GM20431 (cell line): ENCODE results near the gene SBF2.
"Not testable (repeated sequence)": the region's sequence is repeated elsewhere in the genome, so short reads cannot be mapped to it uniquely, and the experiment has no call there.

Experiments used
- in situ Hi-C: fragments of 300-500 bp; cut with MseI, MboI; formaldehyde crosslinking; loops from one replicate; pipeline ENCODE4 v1.15.0; 2020; ENCODE audit warnings: low sequenced_read_pairs; ENCODE audit not compliant: unreplicated experiment

Gene SBF2

DNA sequence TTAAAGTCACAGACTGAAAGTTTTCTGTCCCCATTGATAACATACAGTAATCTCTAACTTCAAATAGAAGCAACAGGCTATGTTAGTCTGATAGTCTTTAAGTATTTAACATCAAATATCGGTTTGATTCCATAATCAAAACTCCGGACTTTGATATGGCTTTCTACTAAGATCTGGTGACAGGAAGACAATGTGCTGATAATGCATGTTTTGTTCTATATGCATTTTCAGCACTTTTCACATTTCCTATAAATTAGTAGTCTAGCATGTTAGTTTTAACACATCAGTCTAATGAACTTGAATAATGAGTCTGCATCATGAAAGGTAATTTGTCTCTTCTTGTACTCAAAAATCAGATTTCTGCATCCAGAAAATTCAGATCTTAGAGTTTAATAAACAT, 252.7 kb downstream of the SBF2 start:
- in situ Hi-C loops: no loop called here

DNA sequence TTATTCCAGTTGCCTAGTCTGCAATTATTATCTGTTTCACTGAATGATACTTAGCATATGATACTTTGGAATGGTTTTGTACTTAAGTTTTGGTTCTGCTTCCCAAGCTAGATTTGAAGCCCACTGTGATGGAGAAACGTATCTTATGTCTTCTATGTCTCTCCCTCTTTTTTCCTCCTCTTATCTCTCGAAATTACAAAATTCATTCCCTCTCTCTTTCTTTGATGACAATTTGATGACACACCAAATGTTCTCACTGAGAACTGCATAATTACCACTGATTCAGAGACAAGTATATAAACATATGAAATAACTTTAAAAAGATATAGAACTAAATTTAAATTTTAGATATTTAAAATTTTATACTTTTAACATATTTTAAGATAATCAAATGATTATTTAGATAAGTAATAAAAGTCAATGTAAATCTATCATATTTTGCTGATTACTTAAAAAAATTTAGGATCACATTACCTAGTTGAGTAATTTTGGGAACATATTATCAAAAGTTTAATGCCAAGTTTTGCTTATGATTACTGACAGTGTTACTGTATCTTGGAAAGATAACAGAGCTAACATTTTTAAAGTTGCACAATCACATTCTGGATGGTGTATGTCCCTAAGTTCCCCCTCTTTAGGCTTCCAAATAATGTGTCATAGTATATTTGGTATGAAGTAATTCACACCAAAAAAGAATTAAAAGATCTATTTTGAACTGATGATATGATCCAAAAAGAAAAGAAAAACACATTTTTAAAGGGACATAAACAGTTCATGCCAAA, 255.3 kb downstream of the SBF2 start:
- in situ Hi-C loops: no loop called here

DNA sequence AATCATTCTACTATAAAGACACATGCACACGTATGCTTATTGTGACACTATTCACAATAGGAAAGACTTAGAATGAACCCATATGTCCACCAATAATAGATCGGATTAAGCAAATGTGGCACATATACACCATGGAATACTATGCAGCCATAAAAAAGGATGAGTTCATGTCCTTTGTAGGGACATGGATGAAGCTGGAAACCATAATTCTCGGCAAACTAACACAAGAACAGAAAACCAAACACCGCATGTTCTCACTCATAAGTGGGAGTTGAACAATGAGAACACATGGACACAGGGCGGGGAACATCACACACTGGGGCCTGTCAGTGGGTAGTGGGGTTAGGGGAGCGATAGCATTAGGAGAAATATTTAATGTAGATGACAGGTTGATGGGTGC, 258.1 kb downstream of the SBF2 start:
- in situ Hi-C loops: not testable (repeated sequence)

DNA sequence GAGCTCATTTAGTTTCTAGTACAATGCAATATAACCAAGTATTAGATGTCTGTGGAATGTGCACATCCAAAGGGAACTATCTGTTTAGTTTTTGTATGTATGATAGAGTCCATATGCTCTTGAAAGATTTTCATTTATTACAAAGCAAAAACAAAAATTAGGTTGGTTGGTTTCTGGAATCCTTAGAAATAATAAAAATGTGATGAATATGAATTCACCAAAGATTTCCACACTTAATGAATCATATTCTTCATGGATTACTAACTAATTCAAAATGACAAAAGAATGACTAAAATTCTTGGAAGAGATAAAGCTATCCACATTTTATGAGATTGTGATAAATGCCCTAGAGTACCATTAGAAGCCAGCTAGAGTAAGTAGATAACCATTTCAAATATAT, 261.1 kb downstream of the SBF2 start:
- in situ Hi-C loops: no loop called here

DNA sequence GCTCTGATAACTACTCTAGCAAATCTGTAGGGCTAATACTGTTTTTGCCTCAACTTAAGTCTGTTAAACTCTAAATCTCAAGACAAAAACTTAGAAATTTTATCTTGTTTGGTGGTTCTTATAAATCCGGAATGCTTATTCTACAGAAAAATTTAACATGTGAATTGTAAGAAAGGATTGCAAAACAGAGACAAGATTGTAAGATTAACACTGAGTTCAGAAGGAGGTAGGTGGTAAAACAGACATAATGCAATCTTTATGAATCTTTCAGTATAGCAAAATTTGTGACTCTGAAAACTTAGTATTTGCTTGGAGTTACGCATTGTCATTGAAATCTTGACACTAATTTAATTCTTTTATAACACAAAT, 263.9 kb downstream of the SBF2 start:
- in situ Hi-C loops: no loop called here

DNA sequence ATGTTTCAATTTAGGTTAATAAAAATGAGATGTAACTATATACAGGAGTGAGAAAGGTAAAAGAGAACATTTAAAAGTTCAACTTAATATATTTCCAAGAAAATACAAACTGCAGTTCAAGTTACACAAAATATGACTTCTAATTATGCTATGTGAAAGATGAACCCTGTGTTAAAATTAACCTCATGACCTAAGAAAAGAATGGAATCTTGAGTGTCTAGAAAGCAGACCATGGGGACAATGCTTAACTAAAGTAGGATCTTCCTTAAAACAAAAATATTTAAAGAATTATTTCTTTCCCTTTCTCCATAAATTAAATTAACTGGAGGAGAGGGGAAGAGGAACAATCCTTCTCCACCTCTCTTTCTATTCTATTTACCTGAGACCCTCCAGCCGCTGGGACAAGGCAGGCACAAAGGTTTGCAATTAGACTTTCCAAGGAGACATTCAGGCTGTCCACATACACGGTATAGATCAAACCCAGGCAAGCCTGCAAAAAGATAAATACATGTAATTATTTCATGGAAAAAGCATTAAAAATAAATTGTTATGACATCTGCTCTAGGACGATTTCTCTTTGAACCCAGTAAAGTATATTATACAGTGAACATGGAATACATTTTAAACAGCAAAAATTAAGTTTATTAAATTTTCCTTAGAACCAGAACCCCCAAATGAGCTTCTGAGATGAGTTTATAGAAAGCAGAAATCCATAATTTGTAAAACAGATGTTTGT, 264.5 kb downstream of the SBF2 start:
- in situ Hi-C loops: no loop called here

DNA sequence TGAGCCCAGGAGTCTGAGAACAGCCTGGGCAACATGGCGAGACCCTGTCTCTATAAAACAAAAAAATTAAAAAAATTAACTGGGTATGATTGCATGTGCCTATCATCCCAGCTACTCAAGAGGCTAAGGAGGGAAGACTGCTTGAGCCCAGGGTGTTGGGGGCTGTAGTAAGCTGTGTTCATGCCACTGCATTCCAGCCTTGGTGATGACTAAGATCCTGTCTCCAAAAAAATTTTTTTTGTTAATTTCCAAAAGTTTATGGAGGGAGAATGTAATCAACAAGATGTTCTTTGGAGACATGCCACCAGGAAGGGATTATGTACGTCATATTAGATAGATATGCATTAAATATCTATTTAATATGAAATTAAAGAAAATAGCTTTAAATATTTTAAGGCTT, 267.5 kb downstream of the SBF2 start:
- in situ Hi-C loops: no loop called here

DNA sequence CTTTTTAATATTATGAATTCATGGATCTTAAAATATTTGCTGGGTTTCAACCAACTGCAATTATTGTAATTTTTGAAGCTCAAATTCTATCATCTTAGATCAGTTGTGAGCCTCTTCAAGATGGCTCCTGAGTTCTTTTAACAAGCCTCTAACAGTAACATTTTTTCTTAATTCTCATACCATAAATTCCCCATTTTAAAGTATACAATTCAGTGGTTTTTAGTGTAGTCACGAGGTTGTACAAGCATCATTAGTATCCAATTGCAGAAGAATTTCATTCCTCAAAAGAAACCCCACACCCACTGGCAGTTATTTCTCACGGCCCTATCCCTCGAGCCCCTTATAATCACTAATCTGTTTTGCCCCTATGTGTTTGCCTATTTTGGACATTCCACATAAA, 270.8 kb downstream of the SBF2 start:
- in situ Hi-C loops: no loop called here

DNA sequence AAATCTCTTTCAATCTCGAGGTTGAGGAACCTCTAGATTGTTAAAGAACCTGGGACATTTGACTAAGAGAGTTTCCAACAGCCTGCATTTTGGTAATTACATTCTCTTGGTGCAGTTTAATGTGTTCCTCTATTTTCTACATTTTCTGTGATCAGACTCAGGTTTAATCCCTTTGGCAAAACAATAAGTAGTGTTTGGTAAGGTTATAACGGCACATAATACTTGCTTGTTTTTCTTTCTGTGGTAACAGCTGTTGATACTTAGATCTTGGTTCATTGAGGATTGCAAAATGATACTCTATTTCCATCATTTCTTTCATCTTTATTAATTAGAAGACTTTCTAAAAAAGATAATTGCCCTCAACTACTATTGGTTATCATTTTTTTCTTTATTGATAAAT, 271.3 kb downstream of the SBF2 start:
- in situ Hi-C loops: no loop called here

DNA sequence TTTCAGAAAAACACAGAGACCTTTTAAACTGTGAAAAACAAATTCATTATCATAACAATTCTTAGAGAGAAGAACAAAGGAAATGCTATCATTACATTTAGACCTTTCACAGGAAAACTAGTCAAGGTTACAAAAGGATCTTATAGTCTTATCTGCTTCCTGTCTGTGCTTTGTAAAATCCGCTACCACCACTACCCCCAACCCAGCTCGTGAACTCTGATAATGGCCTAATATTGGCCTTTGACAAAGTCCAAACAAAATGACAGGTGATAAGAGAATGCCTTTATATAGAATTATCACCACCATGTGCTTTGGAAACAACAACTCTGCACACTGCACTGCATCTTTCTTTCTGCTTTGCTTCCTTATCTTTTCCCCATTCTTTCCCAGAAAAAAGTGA, 272.5 kb downstream of the SBF2 start:
- in situ Hi-C loops: no loop called here

DNA sequence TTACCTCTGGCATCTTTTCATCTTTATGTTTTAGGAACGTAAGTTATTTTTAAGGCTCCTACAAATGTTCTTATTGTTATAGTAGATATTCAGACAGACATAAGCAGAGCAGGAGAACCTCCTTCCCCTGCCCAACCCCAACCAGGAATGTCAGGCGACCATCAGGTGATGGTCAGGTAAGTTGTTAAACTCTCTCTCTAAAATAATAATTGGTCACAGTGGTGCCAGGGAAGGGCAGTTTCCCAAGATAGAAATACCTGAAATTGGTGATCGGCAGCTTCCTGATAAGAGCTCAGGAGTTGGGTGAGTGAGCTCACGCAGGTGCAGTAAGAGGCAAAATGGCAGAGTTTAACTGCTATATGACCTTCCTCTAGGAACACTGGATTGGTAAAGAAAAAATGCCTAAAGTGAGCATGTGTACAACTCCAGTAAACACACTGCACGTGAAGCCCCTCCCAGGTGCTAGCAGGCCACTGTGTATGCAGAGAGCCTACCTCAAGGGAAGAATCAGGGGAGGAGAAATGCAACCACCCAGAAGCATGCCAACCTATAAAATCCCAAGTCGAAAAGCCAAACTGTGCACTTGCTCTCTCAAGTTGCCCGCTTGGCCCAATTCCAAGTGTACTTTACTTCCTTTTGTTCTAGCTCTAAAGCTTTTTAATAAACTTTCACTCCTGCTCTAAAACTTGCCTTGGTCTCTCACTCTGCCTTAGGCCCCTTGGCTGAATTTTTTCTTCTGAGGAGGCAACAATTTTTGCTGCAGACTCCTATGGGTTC, 273.9 kb downstream of the SBF2 start:
- in situ Hi-C loops: no loop called here

DNA sequence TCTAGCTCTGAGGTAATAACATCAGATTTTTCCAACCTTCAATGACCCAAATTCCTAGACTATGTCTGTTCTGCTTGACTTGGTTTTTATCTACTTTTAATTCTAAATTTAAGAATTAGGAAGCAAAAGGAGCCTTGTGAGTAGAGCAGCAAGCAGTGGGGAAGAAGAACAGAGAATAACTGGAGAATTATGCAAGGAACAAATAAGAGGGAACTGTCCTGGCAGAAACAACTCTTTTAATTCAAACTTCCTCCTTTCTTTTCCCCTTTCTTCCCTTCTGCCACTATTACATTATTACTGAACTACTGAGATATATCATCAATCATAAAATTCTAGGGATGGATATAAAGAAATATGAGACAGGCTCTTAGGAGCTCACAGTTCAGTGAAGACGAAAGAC, 276.1 kb downstream of the SBF2 start:
- in situ Hi-C loops: no loop called here

DNA sequence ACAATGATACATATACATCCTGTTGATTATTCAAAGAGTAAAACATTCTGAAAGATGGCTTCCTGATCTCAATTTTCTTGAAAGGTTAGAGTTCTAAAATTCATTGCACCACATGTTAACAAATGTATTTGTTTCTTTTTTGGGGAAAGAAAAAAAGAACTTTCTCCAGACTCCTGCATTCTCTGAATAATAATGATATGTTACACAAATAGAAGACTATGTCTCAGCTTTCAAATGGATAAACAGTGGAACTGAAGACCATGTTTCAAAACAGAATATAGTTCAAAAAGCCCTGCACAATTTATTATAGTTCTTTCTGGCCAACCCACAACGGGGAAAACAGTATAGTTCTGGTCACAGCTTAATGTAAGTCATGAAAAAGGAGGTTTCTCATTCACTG, 277.0 kb downstream of the SBF2 start:
- in situ Hi-C loops: no loop called here

DNA sequence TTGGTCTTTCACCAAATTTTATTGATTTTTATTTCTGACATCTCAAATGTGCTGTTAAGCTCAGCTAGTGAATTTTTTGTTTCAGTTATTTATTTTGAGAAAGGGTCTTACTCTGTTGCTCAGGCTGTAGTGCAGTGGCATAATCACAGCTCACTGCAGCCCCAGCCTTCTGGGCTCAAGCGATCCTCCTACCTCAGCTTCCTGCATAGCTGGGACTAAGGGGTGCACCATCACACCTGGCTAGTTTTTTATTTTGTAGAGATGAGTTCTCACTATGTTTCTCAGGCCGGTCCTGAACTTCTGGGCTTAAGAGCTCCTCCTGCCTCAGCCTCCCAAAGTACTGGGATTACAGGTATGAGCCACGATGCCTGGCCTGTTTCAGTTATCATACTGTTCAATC, 282.0 kb downstream of the SBF2 start:
- in situ Hi-C loops: no loop called here

DNA sequence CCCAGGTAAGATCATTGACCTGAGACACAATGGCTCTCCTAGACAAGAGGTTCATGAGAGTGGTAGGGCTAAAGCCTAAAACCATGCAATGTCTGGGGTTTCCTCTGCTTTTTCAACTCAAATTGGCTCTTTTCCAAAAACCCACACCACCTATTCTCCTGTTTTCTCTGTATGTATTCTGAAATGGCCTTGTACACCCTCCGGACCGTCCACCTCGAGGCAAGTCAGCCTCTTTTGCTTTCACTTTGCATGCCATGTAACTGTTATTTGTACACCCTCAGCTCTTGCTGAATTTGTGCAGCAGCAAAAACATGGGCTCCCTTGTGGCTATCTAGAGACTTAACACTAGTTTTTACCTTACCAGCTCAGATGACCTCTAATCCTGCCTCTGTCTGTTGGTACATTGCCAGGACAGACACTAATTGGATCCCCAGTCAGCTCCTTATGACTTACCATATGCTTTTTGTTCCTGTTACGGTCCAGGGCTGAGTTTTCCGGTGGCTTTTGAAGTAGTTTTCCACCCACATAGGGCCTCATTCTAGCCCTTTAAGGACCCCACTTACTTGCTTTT, 288.0 kb downstream of the SBF2 start:
- in situ Hi-C loops: no loop called here

DNA sequence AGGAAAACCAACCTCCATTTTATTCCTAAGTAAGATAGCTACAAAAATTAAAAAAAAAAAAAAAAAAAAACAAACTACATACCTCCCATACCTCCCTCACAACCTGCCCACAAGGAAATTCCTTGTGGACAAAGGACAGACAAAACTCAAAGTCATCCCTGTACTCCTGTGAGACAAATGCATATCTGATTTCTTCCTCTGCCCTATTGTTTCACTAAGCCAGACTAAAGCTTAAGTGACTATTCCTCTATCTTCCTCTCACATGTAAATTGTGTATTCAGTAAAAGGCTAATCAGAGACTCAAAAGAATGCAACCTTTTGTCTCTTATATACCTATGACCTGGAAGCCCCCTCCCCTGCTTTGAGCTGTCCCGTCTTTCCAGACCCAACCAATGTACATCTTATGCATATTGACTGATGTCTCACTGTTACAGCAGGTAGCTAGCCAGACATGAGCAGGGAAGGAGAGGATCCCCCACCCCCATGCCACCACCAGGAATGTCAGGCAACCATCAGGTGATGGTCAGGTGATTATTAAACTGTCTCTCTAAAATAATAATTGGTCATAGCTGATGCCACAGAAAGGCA, 289.4 kb downstream of the SBF2 start:
- in situ Hi-C loops: no loop called here

DNA sequence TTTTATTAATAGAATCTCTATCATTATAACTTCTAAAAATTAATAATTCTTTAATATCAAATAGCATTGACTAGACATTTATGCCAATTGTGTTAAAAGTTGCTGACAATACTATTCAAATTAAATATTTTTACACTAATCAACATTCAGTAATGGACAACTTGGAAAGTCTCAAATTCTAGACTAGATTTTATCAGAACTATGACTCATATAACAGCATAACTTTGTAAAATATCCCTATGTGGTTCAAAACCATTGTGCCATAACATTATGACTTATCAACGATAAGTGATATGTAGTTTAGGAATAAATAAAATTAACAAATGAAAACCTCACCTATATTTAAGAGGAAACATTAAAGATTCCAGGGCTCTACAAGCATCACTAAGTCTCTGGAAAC, 291.8 kb downstream of the SBF2 start:
- in situ Hi-C loops: no loop called here

DNA sequence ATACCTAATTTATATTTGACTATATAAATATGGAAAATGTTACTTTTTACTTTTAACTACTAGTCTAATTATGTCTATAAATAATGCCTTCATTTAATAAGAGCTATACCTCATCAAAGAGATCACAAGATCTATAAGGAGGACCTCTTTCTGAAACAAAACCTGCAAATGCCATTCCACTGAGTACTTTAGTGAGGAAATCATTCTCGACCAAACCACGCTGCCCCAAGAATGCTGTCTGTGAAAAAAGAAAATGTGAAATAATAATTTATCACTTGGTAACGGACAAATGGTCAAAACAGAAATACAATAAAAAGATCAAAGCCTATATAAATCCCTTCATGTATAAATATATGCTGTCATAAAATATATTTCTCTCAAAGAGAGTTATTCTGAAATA, 301.7 kb downstream of the SBF2 start:
- in situ Hi-C loops: no loop called here

DNA sequence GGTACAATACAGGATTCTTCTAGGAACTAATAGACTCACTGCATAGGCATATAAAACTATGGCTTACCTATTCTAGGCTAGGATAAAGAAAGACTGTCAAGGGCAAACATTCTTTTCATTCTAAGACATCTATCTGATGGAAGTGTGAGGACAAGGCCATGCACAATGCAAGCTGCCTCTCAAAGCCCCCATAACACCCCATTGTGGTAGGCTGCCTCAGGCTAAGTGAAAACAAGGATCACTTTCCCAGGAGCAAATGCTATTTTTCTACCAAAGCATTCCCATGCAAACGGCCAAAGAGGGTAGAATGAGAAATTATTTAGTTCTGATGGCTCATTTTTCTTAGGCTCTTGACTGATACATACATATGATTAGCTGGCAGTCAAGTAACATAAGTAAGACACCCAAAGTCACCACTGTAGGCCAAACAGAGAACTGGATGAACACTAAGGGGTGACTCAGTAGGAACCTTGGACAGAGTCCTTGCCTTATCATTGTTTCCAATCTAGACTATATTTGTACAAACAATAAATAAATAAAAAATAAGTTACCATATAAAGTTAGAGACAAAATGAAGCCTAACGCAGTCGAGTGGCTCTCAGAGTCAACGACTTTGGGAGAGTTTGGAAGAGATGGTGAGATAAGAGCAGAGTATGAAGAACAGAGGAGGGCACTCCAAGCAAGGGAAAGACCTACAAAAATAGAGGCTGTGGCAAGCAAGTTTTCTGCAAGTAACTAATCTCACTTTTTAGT, 303.6 kb downstream of the SBF2 start:
- in situ Hi-C loops: no loop called here

DNA sequence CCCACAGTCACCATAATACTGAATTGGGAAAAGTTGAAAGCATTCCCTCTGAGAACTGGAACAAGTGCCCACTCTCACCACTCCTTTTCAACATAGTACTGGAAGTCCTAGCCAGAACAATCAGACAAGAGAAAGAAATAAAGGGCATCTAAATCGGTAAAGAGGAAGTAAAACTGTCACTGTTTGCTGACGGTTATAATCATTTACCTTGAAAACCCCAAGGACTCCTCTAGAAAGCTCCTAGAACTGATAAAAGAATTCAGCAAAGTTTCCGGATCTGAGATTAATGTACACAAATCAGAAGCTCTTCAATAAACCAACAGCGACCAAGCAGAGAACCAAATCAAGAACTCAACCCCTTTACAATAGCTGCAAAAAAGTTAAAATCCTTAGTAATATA, 306.7 kb downstream of the SBF2 start:
- in situ Hi-C loops: not testable (repeated sequence)
